Measurements from ENCODE around the gene MAP3K12. TPM values are rescaled to one million over a fixed set of nuclear protein-coding genes. Genes with fewer than 3 reads are reported as not detected.

MAP3K12 gene
- total RNA-seq, 2 donors from 2014 or later, result 5.5 to 8.1 TPM

GRCh38 chr12:53456654-53457366, 42.4 kb downstream of the MAP3K12 start:
- WGBS, 2 experiments (ENCODE audit: insufficient coverage in 1 of 2, insufficient read length in 1 of 2), result 91 to 94% methylated on average over 4 to 6 of the region's 6 CpGs
- no peak overlapping the region for H3K27ac ChIP-seq (ENCODE audit: low read depth, low read length)
- no peak overlapping the region for H3K9ac ChIP-seq (ENCODE audit: extremely low read depth, low read length, poor library complexity, severe bottlenecking)
- no peaks in the 10 kb centered on the region for H3K27me3 ChIP-seq (ENCODE audit: control insufficient read depth, insufficient read depth, low read length, poor library complexity, severe bottlenecking)
- Mint-ChIP-seq H3K27ac (peak overlapping the region; percentile 78), H3K27me3 (ENCODE audit: insufficient read depth) (no peaks in the 10 kb centered on the region), H3K4me3 (no peak overlapping the region), H3K9me3 (no peaks in the 10 kb centered on the region), H3K4me1 (peaks cover 53% of the 10 kb centered on the region), H3K36me3 (ENCODE audit: low read depth) (peaks cover 79% of the 10 kb centered on the region)
- TF ChIP-seq CTCF (conservative IDR thresholded peaks at IDR 0.05), result no peak
- no peaks in the 10 kb centered on the region for H3K9me3 ChIP-seq (ENCODE audit: control insufficient read depth, low read length)
- no peak for DNase-seq
- peaks cover 91% of the 10 kb centered on the region for H3K36me3 ChIP-seq (ENCODE audit: control insufficient read depth, insufficient read depth, low read length)
- peak overlapping the region; percentile 19 for H3K4me3 ChIP-seq (ENCODE audit: low read length)
- peaks cover 11% of the 10 kb centered on the region for H3K4me1 ChIP-seq (ENCODE audit: control insufficient read depth, insufficient read depth, low read length)

DNA sequence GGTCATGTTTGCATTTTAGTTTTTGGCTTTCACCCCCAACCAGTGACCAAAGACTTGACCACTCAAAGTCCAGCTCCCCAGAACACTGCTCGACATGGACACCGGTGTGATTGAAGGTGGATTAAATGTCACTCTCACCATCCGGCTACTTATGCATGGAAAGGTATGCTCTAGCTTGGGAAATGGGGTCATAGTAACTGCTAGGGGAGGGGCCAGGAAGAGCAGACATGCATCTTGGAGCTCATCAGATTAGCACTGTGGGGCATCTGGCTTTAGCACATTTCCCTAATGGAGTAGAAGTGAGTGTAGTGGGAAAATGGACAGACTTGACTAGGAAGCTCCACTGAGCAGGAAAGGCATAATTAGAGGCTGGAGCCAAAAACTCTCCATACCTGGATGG, 44.6 kb downstream of the MAP3K12 start:
- H3K4me1 ChIP-seq (ENCODE audit: control insufficient read depth, insufficient read depth, low read length), result peaks cover 11% of the 10 kb centered on the region
- no peaks in the 10 kb centered on the region for H3K27me3 Mint-ChIP-seq (ENCODE audit: insufficient read depth)
- 93 to 100% methylated on average over 1 to 3 of the region's 3 CpGs for WGBS, 2 experiments (ENCODE audit: insufficient coverage in 1 of 2, insufficient read length in 1 of 2)
- peak overlapping the region; percentile 99 for H3K9ac ChIP-seq (ENCODE audit: extremely low read depth, low read length, poor library complexity, severe bottlenecking)
- peak overlapping the region; percentile 82 for H3K27ac Mint-ChIP-seq
- DNase-seq, result no peak
- no peaks in the 10 kb centered on the region for H3K9me3 ChIP-seq (ENCODE audit: control insufficient read depth, low read length)
- H3K27me3 ChIP-seq (ENCODE audit: control insufficient read depth, insufficient read depth, low read length, poor library complexity, severe bottlenecking), result no peaks in the 10 kb centered on the region
- H3K4me3 ChIP-seq (ENCODE audit: low read length), result peak overlapping the region; percentile 100
- H3K4me3 Mint-ChIP-seq, result peak overlapping the region; percentile 92
- H3K36me3 ChIP-seq (ENCODE audit: control insufficient read depth, insufficient read depth, low read length), result peaks cover 70% of the 10 kb centered on the region
- no peak overlapping the region for H3K27ac ChIP-seq (ENCODE audit: low read depth, low read length)
- H3K9me3 Mint-ChIP-seq, result no peaks in the 10 kb centered on the region
- no peak for TF ChIP-seq CTCF (conservative IDR thresholded peaks at IDR 0.05)
- peaks cover 59% of the 10 kb centered on the region for H3K36me3 Mint-ChIP-seq (ENCODE audit: low read depth)
- peaks cover 38% of the 10 kb centered on the region for H3K4me1 Mint-ChIP-seq

GRCh38 chr12:53453953-53454640, 45.2 kb downstream of the MAP3K12 start:
- no peak overlapping the region for H3K27ac ChIP-seq (ENCODE audit: low read depth, low read length)
- no peaks in the 10 kb centered on the region for H3K9me3 ChIP-seq (ENCODE audit: control insufficient read depth, low read length)
- no peaks in the 10 kb centered on the region for H3K27me3 ChIP-seq (ENCODE audit: control insufficient read depth, insufficient read depth, low read length, poor library complexity, severe bottlenecking)
- Mint-ChIP-seq H3K9me3 (no peaks in the 10 kb centered on the region), H3K27ac (peak overlapping the region; percentile 82), H3K4me1 (peaks cover 35% of the 10 kb centered on the region), H3K36me3 (ENCODE audit: low read depth) (peaks cover 55% of the 10 kb centered on the region), H3K27me3 (ENCODE audit: insufficient read depth) (no peaks in the 10 kb centered on the region), H3K4me3 (peak overlapping the region; percentile 92)
- DNase-seq, result no peak
- TF ChIP-seq CTCF (conservative IDR thresholded peaks at IDR 0.05), result no peak
- H3K9ac ChIP-seq (ENCODE audit: extremely low read depth, low read length, poor library complexity, severe bottlenecking), result peak overlapping the region; percentile 99
- peak overlapping the region; percentile 100 for H3K4me3 ChIP-seq (ENCODE audit: low read length)
- H3K36me3 ChIP-seq (ENCODE audit: control insufficient read depth, insufficient read depth, low read length), result peaks cover 63% of the 10 kb centered on the region
- peaks cover 11% of the 10 kb centered on the region for H3K4me1 ChIP-seq (ENCODE audit: control insufficient read depth, insufficient read depth, low read length)
- 73 to 75% methylated on average over 5 to 6 of the region's 6 CpGs for WGBS, 2 experiments (ENCODE audit: insufficient coverage in 1 of 2, insufficient read length in 1 of 2)
